ENCODE data around the gene SPRY1. TPM values are rescaled to one million over a fixed set of nuclear protein-coding genes. Genes with fewer than 3 reads are reported as not detected.
A peak's percentile ranks its signal among the peaks of the same experiment; 100 is the strongest.

The SPRY1 gene
- total and polyA plus RNA-seq, 8 donors: 84.8 to 126 (median 97.6) TPM

GRCh38 chr4:123361195-123361861 lies 35.3 kb upstream of the SPRY1 start:
- H3K9me3 ChIP-seq: peaks cover 0 to 3% of the 10 kb centered on the region in 2 donors
- H3K27ac ChIP-seq: peak overlapping the region in 1 of 2 donors; percentile 36
- intact Hi-C loops (cut with DNase I): no loop called here
- no peak overlapping the region for H3K4me3 ChIP-seq
- ATAC-seq: peak; percentile 24
- DNase-seq: peak in 2 of 4 donors; percentile 28 to 42
- H3K4me1 ChIP-seq: peaks cover 7 to 9% of the 10 kb centered on the region in 2 donors
- no peaks in the 10 kb centered on the region for H3K36me3 ChIP-seq
- H3K27me3 ChIP-seq: no peaks in the 10 kb centered on the region
- no peak for TF ChIP-seq CTCF (IDR thresholded peaks at IDR 0.05)

- no peaks in the 10 kb centered on the region for H3K36me3 ChIP-seq
- peaks cover 0 to 3% of the 10 kb centered on the region in 2 donors for H3K9me3 ChIP-seq
- DNase-seq (no peak), ATAC-seq (no peak)
- TF ChIP-seq CTCF (IDR thresholded peaks at IDR 0.05): no peak
- peaks cover 7 to 9% of the 10 kb centered on the region in 2 donors for H3K4me1 ChIP-seq
- H3K27ac ChIP-seq: no peak overlapping the region
- H3K4me3 ChIP-seq: no peak overlapping the region
- H3K27me3 ChIP-seq: no peaks in the 10 kb centered on the region
- intact Hi-C loops (cut with DNase I): no loop called here
Measured at GRCh38 chr4:123362103-123362502, 34.5 kb upstream of the SPRY1 start.

GRCh38 chr4:123363729-123364128 lies 32.9 kb upstream of the SPRY1 start:
- no peaks in the 10 kb centered on the region for H3K27me3 ChIP-seq
- H3K27ac ChIP-seq: no peak overlapping the region
- ATAC-seq: no peak
- DNase-seq: no peak
- H3K36me3 ChIP-seq: no peaks in the 10 kb centered on the region
- H3K4me1 ChIP-seq: peaks cover 7 to 9% of the 10 kb centered on the region in 2 donors
- peaks cover 0 to 3% of the 10 kb centered on the region in 2 donors for H3K9me3 ChIP-seq
- TF ChIP-seq CTCF (IDR thresholded peaks at IDR 0.05): no peak
- no peak overlapping the region for H3K4me3 ChIP-seq
- intact Hi-C loops (cut with DNase I): no loop called here

- ATAC-seq (no peak), DNase-seq (no peak)
- no peak overlapping the region for H3K4me3 ChIP-seq
- H3K9me3 ChIP-seq: peaks cover 0 to 3% of the 10 kb centered on the region in 2 donors
- no peaks in the 10 kb centered on the region for H3K36me3 ChIP-seq
- no peak overlapping the region for H3K27ac ChIP-seq
- TF ChIP-seq CTCF (IDR thresholded peaks at IDR 0.05): no peak
- intact Hi-C loops (cut with DNase I): no loop called here
- no peaks in the 10 kb centered on the region for H3K27me3 ChIP-seq
- H3K4me1 ChIP-seq: peaks cover 7 to 9% of the 10 kb centered on the region in 2 donors
Measured at GRCh38 chr4:123364906-123365305, 31.7 kb upstream of the SPRY1 start.

GRCh38 chr4:123365412-123365811 lies 31.2 kb upstream of the SPRY1 start:
- Histone ChIP-seq H3K36me3 (no peaks in the 10 kb centered on the region), H3K4me3 (no peak overlapping the region), H3K4me1 (peaks cover 7 to 9% of the 10 kb centered on the region in 2 donors), H3K9me3 (peaks cover 0 to 3% of the 10 kb centered on the region in 2 donors), H3K27me3 (no peaks in the 10 kb centered on the region), H3K27ac (no peak overlapping the region)
- no peak for TF ChIP-seq CTCF (IDR thresholded peaks at IDR 0.05)
- no peak for ATAC-seq
- DNase-seq: no peak
- intact Hi-C loops (cut with DNase I): no loop called here

Data from left lung (tissue), 10 donors.